ENCODE results near the gene MYMX. TPM values are rescaled to one million over a fixed set of nuclear protein-coding genes. Genes with fewer than 3 reads are reported as not detected.

The MYMX gene
- total RNA-seq, 2 experiments from 2014 or later = not detected

DNA sequence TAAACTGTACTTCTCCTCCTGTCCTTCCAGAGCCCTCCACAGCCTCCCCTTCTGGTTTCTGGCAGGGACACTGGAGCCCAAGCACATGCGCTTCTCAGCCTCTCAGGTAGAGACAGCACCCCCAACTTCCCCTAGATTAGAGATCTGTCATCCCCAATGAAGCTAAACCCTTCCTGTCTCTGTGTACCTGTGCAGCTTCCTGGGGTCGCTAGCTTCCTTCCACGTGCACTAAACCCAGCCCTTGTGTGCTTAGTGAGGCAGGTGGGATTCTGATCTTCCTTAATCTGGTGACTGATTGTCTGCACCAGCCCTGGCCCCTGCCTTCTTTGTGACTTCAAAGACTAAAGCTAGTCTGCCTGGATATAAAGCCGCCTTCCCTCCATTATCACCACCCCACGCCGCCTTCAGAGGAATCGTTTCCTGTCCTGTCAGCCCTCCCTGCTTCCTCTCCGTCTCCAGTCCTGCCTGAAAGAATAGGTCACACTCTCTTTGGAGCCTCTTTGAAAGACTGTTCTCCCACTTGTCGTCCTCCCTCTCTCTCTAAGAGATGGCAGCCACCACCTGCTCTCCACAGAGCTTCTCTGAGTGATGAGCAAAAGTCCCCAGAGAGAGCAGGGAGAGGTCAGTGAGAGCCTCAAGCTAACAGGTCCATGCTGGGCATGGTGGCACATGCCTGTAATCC is 30.6 kb upstream of the MYMX start:
- H3K4me1 Mint-ChIP-seq (ENCODE audit: low read depth) = peaks cover 17% of the 10 kb centered on the region
- H3K9me3 Mint-ChIP-seq = no peaks in the 10 kb centered on the region
- ATAC-seq = peak; percentile 71
- DNase-seq = no peak
- H3K27ac Mint-ChIP-seq = peak overlapping the region; percentile 75
- H3K4me3 Mint-ChIP-seq = no peak overlapping the region
- intact Hi-C loops (cut with micrococcal nuclease) = no loop called here
- ChIA-PET CTCF (interaction anchor here (1.0 to 4.1 kb wide), 7 partner anchors 13 to 90 kb away, joined by 3 to 15 read pairs (median 5); partner anchors contain the start of gene SLC35B2), POLR2A (interaction anchor here (0.6 to 1.7 kb wide), 4 partner anchors 9 to 61 kb away, joined by 3 to 9 read pairs (median 3); partner anchors contain the start of gene HSP90AB1)
- no peaks in the 10 kb centered on the region for H3K36me3 Mint-ChIP-seq (ENCODE audit: low read depth)
- no peaks in the 10 kb centered on the region for H3K27me3 Mint-ChIP-seq
- TF ChIP-seq, protein P1, sequence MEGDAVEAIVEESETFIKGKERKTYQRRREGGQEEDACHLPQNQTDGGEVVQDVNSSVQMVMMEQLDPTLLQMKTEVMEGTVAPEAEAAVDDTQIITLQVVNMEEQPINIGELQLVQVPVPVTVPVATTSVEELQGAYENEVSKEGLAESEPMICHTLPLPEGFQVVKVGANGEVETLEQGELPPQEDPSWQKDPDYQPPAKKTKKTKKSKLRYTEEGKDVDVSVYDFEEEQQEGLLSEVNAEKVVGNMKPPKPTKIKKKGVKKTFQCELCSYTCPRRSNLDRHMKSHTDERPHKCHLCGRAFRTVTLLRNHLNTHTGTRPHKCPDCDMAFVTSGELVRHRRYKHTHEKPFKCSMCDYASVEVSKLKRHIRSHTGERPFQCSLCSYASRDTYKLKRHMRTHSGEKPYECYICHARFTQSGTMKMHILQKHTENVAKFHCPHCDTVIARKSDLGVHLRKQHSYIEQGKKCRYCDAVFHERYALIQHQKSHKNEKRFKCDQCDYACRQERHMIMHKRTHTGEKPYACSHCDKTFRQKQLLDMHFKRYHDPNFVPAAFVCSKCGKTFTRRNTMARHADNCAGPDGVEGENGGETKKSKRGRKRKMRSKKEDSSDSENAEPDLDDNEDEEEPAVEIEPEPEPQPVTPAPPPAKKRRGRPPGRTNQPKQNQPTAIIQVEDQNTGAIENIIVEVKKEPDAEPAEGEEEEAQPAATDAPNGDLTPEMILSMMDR (IDR thresholded peaks at IDR 0.05) = no peak

DNA sequence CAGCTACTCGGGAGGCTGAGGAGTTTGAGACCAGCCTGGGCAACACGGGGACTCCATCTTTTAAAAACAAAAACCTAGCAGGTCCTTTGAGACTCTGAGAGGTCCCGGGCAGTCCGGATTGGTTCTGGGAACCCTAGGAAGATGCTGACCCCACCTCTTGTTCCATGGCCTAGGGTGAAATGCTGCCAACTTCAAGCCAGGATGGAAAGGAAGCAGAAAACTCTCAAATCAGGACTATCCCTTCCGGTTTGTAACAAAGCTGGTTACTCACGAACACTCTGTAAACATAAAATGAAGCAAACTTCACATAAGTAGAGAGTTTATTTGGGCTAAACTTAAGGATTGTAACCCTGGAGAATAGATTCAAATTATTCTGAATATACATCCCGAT is 30.1 kb upstream of the MYMX start:
- ChIA-PET POLR2A (interaction anchor here (1.7 kb wide), 1 partner anchor 60 kb away, joined by 9 read pairs; the partner anchor contains the start of gene HSP90AB1), CTCF (interaction anchor here (1.0 to 4.1 kb wide), 7 partner anchors 14 to 90 kb away, joined by 3 to 15 read pairs (median 5); partner anchors contain the start of gene SLC35B2)
- H3K36me3 Mint-ChIP-seq (ENCODE audit: low read depth) = no peaks in the 10 kb centered on the region
- peaks cover 17% of the 10 kb centered on the region for H3K4me1 Mint-ChIP-seq (ENCODE audit: low read depth)
- TF ChIP-seq, protein P1 (IDR thresholded peaks at IDR 0.05) = no peak
- intact Hi-C loops (cut with micrococcal nuclease) = no loop called here
- ATAC-seq (no peak), DNase-seq (no peak)
- no peaks in the 10 kb centered on the region for H3K9me3 Mint-ChIP-seq
- no peaks in the 10 kb centered on the region for H3K27me3 Mint-ChIP-seq
- no peak overlapping the region for H3K27ac Mint-ChIP-seq
- H3K4me3 Mint-ChIP-seq = no peak overlapping the region

DNA sequence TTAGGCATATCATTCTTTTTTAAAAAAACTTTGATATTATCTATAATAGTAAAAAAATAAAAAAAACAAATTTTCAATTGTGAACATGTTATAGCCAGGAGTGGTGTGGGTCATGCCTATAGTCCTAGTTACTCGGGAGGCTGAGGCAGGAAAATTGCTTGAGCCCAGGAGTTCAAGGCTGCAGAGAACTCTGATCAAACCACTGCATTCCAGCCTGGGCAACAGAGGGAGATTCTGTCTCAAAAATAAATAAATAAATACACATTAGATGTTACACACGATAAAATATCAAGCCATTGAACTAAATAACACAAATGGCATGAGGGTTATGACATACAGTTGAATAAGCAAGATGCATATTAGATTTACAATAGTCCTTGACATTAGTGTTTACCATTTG is 27.9 kb upstream of the MYMX start:
- Mint-ChIP-seq H3K27ac (no peak overlapping the region), H3K4me1 (ENCODE audit: low read depth) (peaks cover 17% of the 10 kb centered on the region), H3K4me3 (no peak overlapping the region), H3K9me3 (no peaks in the 10 kb centered on the region), H3K36me3 (ENCODE audit: low read depth) (no peaks in the 10 kb centered on the region), H3K27me3 (no peaks in the 10 kb centered on the region)
- CTCF ChIA-PET = interaction anchor here (1.0 to 5.2 kb wide), 5 partner anchors 16 to 57 kb away, joined by 3 to 26 read pairs (median 3); partner anchors contain the start of gene SLC29A1
- intact Hi-C loops (cut with micrococcal nuclease) = no loop called here
- no peak for DNase-seq
- no peak for ATAC-seq
- TF ChIP-seq, protein P1 (IDR thresholded peaks at IDR 0.05) = no peak
- POLR2A ChIA-PET = interaction anchor here (1.1 kb wide), 1 partner anchor 24 kb away, joined by 3 read pairs; no protein-coding TSS in a partner anchor

DNA sequence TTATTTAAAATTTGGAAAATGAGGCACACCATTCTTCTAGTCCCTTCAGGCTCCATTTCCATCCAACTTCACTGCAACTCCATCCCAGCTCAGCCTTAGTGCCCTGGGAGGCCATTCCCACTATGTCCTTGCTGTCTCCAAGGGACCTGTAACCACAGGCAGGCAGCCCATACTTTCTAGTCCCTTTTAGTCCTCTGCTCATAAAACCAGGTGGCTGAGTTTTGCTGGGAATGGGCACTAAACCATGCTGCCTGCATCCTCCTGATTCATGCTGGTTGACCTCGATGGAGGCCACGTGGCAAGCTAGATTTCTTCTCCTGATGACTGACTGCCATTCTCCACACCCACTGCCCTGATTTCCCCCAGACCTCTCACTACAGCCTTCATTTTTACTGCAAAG is 27.5 kb upstream of the MYMX start:
- Mint-ChIP-seq H3K27ac (no peak overlapping the region), H3K4me1 (ENCODE audit: low read depth) (peaks cover 17% of the 10 kb centered on the region), H3K36me3 (ENCODE audit: low read depth) (no peaks in the 10 kb centered on the region), H3K9me3 (no peaks in the 10 kb centered on the region), H3K27me3 (no peaks in the 10 kb centered on the region), H3K4me3 (no peak overlapping the region)
- DNase-seq (no peak), ATAC-seq (peak; percentile 12)
- TF ChIP-seq, protein P1 (IDR thresholded peaks at IDR 0.05) = no peak
- intact Hi-C loops (cut with micrococcal nuclease) = no loop called here
- ChIA-PET CTCF (interaction anchor here (0.8 to 5.2 kb wide), 7 partner anchors 12 to 56 kb away, joined by 3 to 26 read pairs (median 3); partner anchors contain the start of gene SLC29A1), POLR2A (interaction anchor here (1.0 to 1.1 kb wide), 2 partner anchors 12 to 24 kb away, joined by 3 read pairs; no protein-coding TSS in a partner anchor)

DNA sequence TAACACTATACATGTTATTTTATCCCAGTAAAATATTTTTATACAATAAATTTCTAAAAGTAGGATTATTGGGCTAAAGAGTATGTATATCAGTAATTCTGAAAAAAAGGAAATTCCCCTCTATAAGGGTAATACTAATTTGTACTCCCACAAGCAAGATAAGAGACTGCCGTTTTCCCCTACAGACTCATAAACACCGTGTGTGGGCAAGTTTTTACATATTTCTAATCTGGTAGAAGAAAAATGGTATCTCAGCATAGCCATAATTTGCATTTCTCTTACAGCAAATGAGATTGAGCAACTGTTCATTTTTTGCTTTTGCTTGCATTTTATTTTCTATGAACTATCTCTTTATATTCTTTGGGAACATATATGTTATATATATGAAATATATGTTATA is 26.0 kb upstream of the MYMX start:
- POLR2A ChIA-PET = no interaction called here
- TF ChIP-seq, protein P1 (IDR thresholded peaks at IDR 0.05) = no peak
- Mint-ChIP-seq H3K4me3 (no peak overlapping the region), H3K36me3 (ENCODE audit: low read depth) (no peaks in the 10 kb centered on the region), H3K4me1 (ENCODE audit: low read depth) (peaks cover 14% of the 10 kb centered on the region), H3K27me3 (no peaks in the 10 kb centered on the region), H3K9me3 (no peaks in the 10 kb centered on the region), H3K27ac (no peak overlapping the region)
- CTCF ChIA-PET = interaction anchor here (1.2 to 5.2 kb wide), 2 partner anchors 12 to 18 kb away, joined by 3 to 26 read pairs; no protein-coding TSS in a partner anchor
- DNase-seq = no peak
- ATAC-seq = peak; percentile 67
- intact Hi-C loops (cut with micrococcal nuclease) = no loop called here
